C4-2B (cell line): ENCODE data around the gene ROR1.

Source experiments
- CTCF ChIP-seq: fragments of 450-650 bp; conservative IDR thresholded peaks from 2 replicates; pipeline ENCODE4 v1.5.1; 2017; ENCODE audit warnings: mild to moderate bottlenecking
- ZFX ChIP-seq: fragments of 450-650 bp; IDR thresholded peaks from 2 replicates; pipeline ENCODE4 v1.6.1; 2017

- TF ChIP-seq CTCF = no peak
- no peak for TF ChIP-seq ZFX
Observed at GRCh38 chr1:63843010-63843409, 69.2 kb downstream of the ROR1 start.
